Testis (tissue), 2 donors: ENCODE results near the gene OPCML.

Experiments used
- CTCF ChIP-seq, 3 experiments: fragments of 450-650 bp in 2 of 3; fragments of 200-600 bp in 1 of 3; sonication (generic) in 1 of 3; IDR thresholded peaks; one replicate each; pipeline ENCODE4 v1.5.1; 2016 to 2019; ENCODE audit warnings: antibody characterized with exemption in 3 of 3, mild to moderate bottlenecking in 2 of 3, moderate library complexity in 1 of 3
- POLR2A ChIP-seq: fragments of 450-650 bp; IDR thresholded peaks from one replicate; pipeline ENCODE4 v1.6.1; 2017; ENCODE audit warnings: antibody characterized with exemption, mild to moderate bottlenecking, moderate library complexity

GRCh38 chr11:133360860-133361688 is 171.2 kb downstream of the OPCML start:
- TF ChIP-seq CTCF (IDR thresholded peaks at IDR 0.05) (no peak), POLR2A (no peak)
